Endothelial cell of umbilical vein (primary cell): ENCODE data around the gene ZBTB43. TPM values are rescaled to one million over a fixed set of nuclear protein-coding genes. Genes with fewer than 3 reads are reported as not detected.

Experiments
- BruUV-seq: library from RNA; stranded (reverse); fragments of 400-500 nt; replicated peaks from 2 replicates; lab custom pipeline; 2021; lab: Mats Ljungman, UMichigan
- CTCF ChIA-PET: fragments of 300-600, 350-600 bp; sonication (Branson Sonifier 250); formaldehyde crosslinking; loops from one replicate; lab custom pipeline; 2021; ENCODE audit warnings: antibody characterized with exemption, inconsistent platforms; lab: Charles Lee
- POLR2A ChIA-PET: fragments of 300-600, 350-600 bp; sonication (Branson Sonifier 250); formaldehyde crosslinking; loops from one replicate; lab custom pipeline; 2021; ENCODE audit warnings: antibody characterized with exemption, inconsistent platforms; lab: Charles Lee
- DNase-seq: peaks from one replicate; pipeline ENCODE4 v3.0.0-alpha.2; 2011; ENCODE audit warnings: low read depth, low spot score
- FAIRE-seq: peaks from 2 replicates; lab custom pipeline; 2011; peaks lifted over from hg19 to GRCh38; lab: Jason Lieb, UNC
- H2AFZ ChIP-seq: 2 replicates; pipeline ENCODE4 v1.6.0; 2012; ENCODE audit warnings: low read depth, low read length, control low read depth, inconsistent platforms
- H3K27ac ChIP-seq: 2 replicates; pipeline ENCODE4 v1.5.1; 2011; ENCODE audit warnings: low read depth, mild to moderate bottlenecking, control low read depth, low read length, moderate library complexity; ENCODE audit not compliant: insufficient read depth
- H3K27me3 ChIP-seq, 2 experiments: 2 replicates each; pipeline versions ENCODE4 v1.6.0 to v1.6.1; 2011; ENCODE audit warnings: low read length in 2 of 2, mixed read lengths in 1 of 2; ENCODE audit not compliant: control insufficient read depth in 2 of 2, insufficient read depth in 2 of 2
- H3K36me3 ChIP-seq, 2 experiments: 2 replicates in 1 of 2; 3 replicates in 1 of 2; pipeline ENCODE4 v1.5.1; 2011; ENCODE audit warnings: low read length in 2 of 2, mild to moderate bottlenecking in 1 of 2, moderate library complexity in 1 of 2; ENCODE audit not compliant: control insufficient read depth in 2 of 2, insufficient read depth in 2 of 2; ENCODE audit errors: extremely low read depth in 1 of 2
- H3K4me1 ChIP-seq: 3 replicates; pipeline ENCODE4 v1.5.1; 2011; ENCODE audit warnings: mild to moderate bottlenecking, low read length; ENCODE audit not compliant: control insufficient read depth, insufficient read depth; ENCODE audit errors: extremely low read depth
- H3K4me2 ChIP-seq: 2 replicates; pipeline ENCODE4 v1.6.1; 2011; ENCODE audit warnings: low read length, control low read depth, mixed read lengths; ENCODE audit not compliant: insufficient read depth
- H3K4me3 ChIP-seq, 3 experiments: fragments of 200-600 bp in 1 of 3; sonication (generic), shearing (Covaris generic) in 1 of 3; replicated peaks in 1 of 3; 2 replicates each; pipeline ENCODE4 v1.5.1; 2011 to 2016; ENCODE audit warnings: control low read depth in 3 of 3, low read length in 3 of 3, mild to moderate bottlenecking in 2 of 3, inconsistent platforms in 1 of 3, low read depth in 1 of 3, moderate library complexity in 1 of 3; ENCODE audit not compliant: insufficient read depth in 1 of 3
- H3K79me2 ChIP-seq: 2 replicates; pipeline ENCODE4 v1.6.0; 2012; ENCODE audit warnings: low read length, inconsistent platforms; ENCODE audit not compliant: control insufficient read depth, insufficient read depth
- H3K9ac ChIP-seq: replicated peaks from 2 replicates; pipeline ENCODE3; 2011; ENCODE audit warnings: low read length, control low read depth; ENCODE audit not compliant: insufficient read depth; ENCODE audit errors: extremely low read depth
- H3K9me1 ChIP-seq: replicated peaks from 3 replicates; pipeline ENCODE4 v1.6.0; 2011; ENCODE audit warnings: mild to moderate bottlenecking, low read length; ENCODE audit not compliant: control insufficient read depth, insufficient read depth; ENCODE audit errors: extremely low read depth
- H3K9me3 ChIP-seq: replicated peaks from 2 replicates; pipeline ENCODE4 v1.5.1; 2012; ENCODE audit warnings: low read length, inconsistent platforms; ENCODE audit not compliant: control insufficient read depth, insufficient read depth
- H4K20me1 ChIP-seq: replicated peaks from 2 replicates; pipeline ENCODE3; 2011; ENCODE audit warnings: mild to moderate bottlenecking, low read length; ENCODE audit not compliant: control insufficient read depth, insufficient read depth; ENCODE audit errors: extremely low read depth
- CTCF ChIP-seq, 2 donors: IDR thresholded peaks; 1 replicate in 1 of 2; 2 replicates in 1 of 2; pipeline ENCODE4 v1.5.1; 2011; ENCODE audit warnings: low read length in 2 of 2, mild to moderate bottlenecking in 2 of 2, moderate library complexity in 2 of 2, control low read depth in 1 of 2, inconsistent platforms in 1 of 2, low read depth in 1 of 2; ENCODE audit not compliant: insufficient read depth in 1 of 2; ENCODE audit errors: extremely low read depth in 1 of 2
- EZH2 ChIP-seq: IDR thresholded peaks from 2 replicates; pipeline ENCODE4 v1.6.1; 2012; ENCODE audit warnings: borderline replicate concordance, low read depth, mild to moderate bottlenecking, moderate library complexity, low read length, inconsistent platforms; ENCODE audit not compliant: severe bottlenecking
- FOS ChIP-seq: IDR thresholded peaks from 2 replicates; pipeline ENCODE4 v1.6.1; 2011; ENCODE audit warnings: mild to moderate bottlenecking, low read length, moderate library complexity, borderline replicate concordance; ENCODE audit not compliant: insufficient read depth
- GATA2 ChIP-seq: IDR thresholded peaks from 2 replicates; pipeline ENCODE4 v1.7.0; 2011; ENCODE audit warnings: low read depth, mild to moderate bottlenecking, moderate library complexity, mixed read lengths, low read length; ENCODE audit not compliant: insufficient read length, insufficient read depth
- JUN ChIP-seq: IDR thresholded peaks from 2 replicates; pipeline ENCODE4 v1.6.1; 2011; ENCODE audit warnings: borderline replicate concordance, low read depth; ENCODE audit not compliant: insufficient read length, insufficient read depth
- MAX ChIP-seq: IDR thresholded peaks from 2 replicates; pipeline ENCODE4 v1.6.1; 2011; ENCODE audit not compliant: insufficient read depth, insufficient read length
- MYC ChIP-seq: IDR thresholded peaks from one replicate; pipeline ENCODE4 v1.6.1; 2011; ENCODE audit warnings: mild to moderate bottlenecking, low read depth, low read length
- POLR2A ChIP-seq: IDR thresholded peaks from 2 replicates; pipeline ENCODE4 v1.6.1; 2012; ENCODE audit warnings: low read depth, mild to moderate bottlenecking, control low read depth, low read length
- POLR2AphosphoS5 ChIP-seq: IDR thresholded peaks from 2 replicates; pipeline ENCODE4 v1.6.1; 2012; ENCODE audit warnings: low read depth, mild to moderate bottlenecking, control low read depth, low read length, moderate library complexity; ENCODE audit not compliant: insufficient read depth
- dilution Hi-C: fragments of 300-500 bp; cut with MboI; formaldehyde crosslinking; loops from one replicate; pipeline ENCODE4 v1.15.0; 2019; ENCODE audit warnings: low sequenced_read_pairs; ENCODE audit not compliant: extremely low pct_ligation_motif_present
- intact Hi-C: fragments of 100-400 bp; cut with micrococcal nuclease; formaldehyde crosslinking; loops from one replicate; pipeline ENCODE4 v1.10.0; 2022
- polyA plus RNA-seq, 4 experiments: library from polyadenylated mRNA; depleted of rRNA in 3 of 4; stranded (reverse) in 3 of 4; unstranded in 1 of 4; fragments of >200 nt; gene quantifications; 2 replicates each; pipeline versions ENCODE4 v1.2.1 to v1.2.3, GENCODE V29; 2011 to 2012; ENCODE audit warnings: missing spikeins in 1 of 4
- total RNA-seq: library from RNA; stranded (reverse); gene quantifications from 2 replicates; pipeline ENCODE4 v1.2.3, GENCODE V29; 2021

The ZBTB43 gene
- total and polyA plus RNA-seq, 2 donors (not counting 3 experiments of a cell fraction or from before 2014, with no cell fraction given): 3.2 to 9.0 TPM

DNA sequence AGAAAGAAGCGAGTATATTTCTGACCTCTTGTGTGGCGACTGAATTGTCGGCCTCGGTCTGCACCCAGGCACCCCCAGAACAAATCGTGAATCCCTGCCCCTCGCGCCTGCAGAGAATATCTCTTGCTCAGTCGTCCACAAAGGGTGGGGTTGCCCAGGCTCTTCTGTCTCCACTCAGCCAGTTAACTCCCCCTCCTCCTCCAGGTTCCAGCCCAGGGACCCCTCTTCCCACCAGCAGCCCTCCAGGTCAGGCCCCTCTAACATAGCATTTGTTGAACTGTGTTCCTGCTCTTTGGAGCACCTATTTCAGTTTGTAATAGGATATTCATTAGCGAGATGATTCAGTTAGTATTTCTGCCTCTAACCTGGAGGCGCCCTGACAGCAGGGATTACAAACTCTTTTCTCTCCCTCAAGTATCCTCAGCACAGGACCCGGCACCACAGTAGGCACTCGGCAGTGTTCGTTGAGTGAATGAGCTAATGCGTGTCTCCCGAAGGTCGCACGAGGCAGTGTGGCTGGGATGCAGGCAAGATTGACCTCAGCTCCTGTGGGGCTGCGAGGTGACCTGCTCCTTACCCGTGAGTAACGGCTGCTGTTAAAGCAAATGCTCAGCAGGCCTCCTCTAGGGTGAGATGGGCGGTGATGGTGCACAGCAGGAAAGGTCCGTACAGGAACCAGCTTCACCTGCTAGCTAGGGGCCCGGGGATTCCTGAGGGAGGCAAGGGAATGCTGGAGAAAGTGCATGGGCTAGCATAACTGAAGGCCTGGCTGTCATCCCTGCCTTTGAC lies 81.4 kb downstream of the ZBTB43 start:
- H3K27me3 ChIP-seq: no peaks in the 10 kb centered on the region
- H3K9ac ChIP-seq: no peak overlapping the region
- H3K4me3 ChIP-seq: no peak overlapping the region
- peaks cover 11% of the 10 kb centered on the region for H3K4me1 ChIP-seq
- no peaks in the 10 kb centered on the region for H3K79me2 ChIP-seq
- intact Hi-C loops: no loop called here
- dilution Hi-C loops: no loop called here
- no peak for TF ChIP-seq EZH2
- no peak for TF ChIP-seq POLR2AphosphoS5
- TF ChIP-seq POLR2A: no peak
- no peak for TF ChIP-seq JUN
- no peak for TF ChIP-seq CTCF (IDR thresholded peaks at IDR 0.05; ENCODE audit: extremely low read depth in 1 of 2, insufficient read depth in 1 of 2, low read depth in 1 of 2, low read length in 2 of 2)
- no peak for TF ChIP-seq MAX
- no peak for TF ChIP-seq GATA2
- TF ChIP-seq MYC: no peak
- no peak for TF ChIP-seq FOS
- H3K4me2 ChIP-seq: no peak overlapping the region
- ChIA-PET POLR2A (interaction anchor here (0.6 kb wide), 1 partner anchor 28 kb away, joined by 3 read pairs; the partner anchor contains the start of gene RALGPS1), CTCF (interaction anchor here (1.0 kb wide), 1 partner anchor 28 kb away, joined by 3 read pairs; the partner anchor contains the start of gene RALGPS1)
- no peaks in the 10 kb centered on the region for H3K36me3 ChIP-seq
- no peak overlapping the region for H2AFZ ChIP-seq
- no peaks in the 10 kb centered on the region for H3K9me1 ChIP-seq
- no TSS peak for BruUV-seq
- no peak overlapping the region for H3K27ac ChIP-seq
- no peak for DNase-seq
- no peaks in the 10 kb centered on the region for H3K9me3 ChIP-seq
- H4K20me1 ChIP-seq: no peaks in the 10 kb centered on the region
- FAIRE-seq: no peak
